Fibroblast of villous mesenchyme (primary cell): ENCODE data around the gene TNS1. TPM values are rescaled to one million over a fixed set of nuclear protein-coding genes. Genes with fewer than 3 reads are reported as not detected.
A peak's percentile ranks its signal among the peaks of the same experiment; 100 is the strongest.

Source experiments
- DNase-seq: peaks from one replicate; pipeline ENCODE4 v3.0.0-alpha.2; 2010; ENCODE audit warnings: low read depth
- H3K4me3 ChIP-seq: 2 replicates; pipeline ENCODE4 v1.5.1; 2011; ENCODE audit warnings: low read depth, mild to moderate bottlenecking, low read length
- total RNA-seq: library from RNA; depleted of rRNA; stranded (reverse); fragments of >200 nt; gene quantifications from 2 replicates; pipeline ENCODE4 v1.2.3, GENCODE V29; 2012
- TF ChIP-seq, protein P1 (sequence below): IDR thresholded peaks from 2 replicates; pipeline ENCODE4 v1.5.1; 2012; ENCODE audit warnings: low read depth, mild to moderate bottlenecking, low read length; ENCODE audit not compliant: insufficient read depth

TNS1 gene
- total RNA-seq, 1 donor = 127 TPM

DNA sequence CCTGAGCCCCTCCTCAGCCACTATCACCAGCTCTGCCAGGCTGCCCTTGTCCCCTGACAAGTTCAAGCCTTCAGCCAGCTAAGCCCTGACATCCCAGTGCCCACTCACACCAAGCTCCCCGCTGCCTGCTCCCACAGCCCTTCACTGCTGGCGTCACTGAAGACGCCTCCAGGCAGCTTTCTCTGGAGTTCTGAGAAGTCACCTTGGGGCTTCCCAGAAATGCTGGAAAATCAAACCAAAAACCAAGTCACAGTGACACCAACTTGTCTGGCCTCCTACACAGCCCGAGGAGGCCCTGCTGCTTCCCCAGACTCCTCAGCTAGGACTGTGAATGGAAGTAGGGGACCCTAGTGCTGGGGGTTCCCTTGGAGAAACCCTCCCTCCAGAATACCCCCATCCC lies 2.2 kb upstream of the TNS1 start:
- TF ChIP-seq, protein P1, sequence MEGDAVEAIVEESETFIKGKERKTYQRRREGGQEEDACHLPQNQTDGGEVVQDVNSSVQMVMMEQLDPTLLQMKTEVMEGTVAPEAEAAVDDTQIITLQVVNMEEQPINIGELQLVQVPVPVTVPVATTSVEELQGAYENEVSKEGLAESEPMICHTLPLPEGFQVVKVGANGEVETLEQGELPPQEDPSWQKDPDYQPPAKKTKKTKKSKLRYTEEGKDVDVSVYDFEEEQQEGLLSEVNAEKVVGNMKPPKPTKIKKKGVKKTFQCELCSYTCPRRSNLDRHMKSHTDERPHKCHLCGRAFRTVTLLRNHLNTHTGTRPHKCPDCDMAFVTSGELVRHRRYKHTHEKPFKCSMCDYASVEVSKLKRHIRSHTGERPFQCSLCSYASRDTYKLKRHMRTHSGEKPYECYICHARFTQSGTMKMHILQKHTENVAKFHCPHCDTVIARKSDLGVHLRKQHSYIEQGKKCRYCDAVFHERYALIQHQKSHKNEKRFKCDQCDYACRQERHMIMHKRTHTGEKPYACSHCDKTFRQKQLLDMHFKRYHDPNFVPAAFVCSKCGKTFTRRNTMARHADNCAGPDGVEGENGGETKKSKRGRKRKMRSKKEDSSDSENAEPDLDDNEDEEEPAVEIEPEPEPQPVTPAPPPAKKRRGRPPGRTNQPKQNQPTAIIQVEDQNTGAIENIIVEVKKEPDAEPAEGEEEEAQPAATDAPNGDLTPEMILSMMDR = no peak

DNA sequence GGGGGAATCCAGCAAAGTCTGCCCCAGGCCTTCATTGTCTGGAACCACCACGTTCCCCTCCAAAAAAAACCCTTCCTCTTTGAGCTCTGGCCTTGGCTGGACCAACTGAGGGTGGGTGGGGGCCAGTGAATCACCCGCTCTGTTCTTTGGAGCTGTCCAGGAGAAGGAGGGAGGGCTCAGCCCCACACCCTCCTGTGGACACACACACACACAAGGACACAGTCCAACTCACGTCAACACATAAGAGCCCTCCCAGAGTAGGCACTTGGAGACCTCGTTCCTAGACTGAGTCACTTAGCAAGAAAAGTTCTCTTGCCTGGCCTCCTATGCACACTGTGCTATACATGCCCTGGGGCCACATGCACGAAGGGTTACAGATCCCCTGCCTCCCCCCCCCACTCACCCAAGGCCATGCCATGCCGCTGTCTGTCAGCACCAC lies 1.2 kb upstream of the TNS1 start:
- peak; percentile 82 for DNase-seq
- TF ChIP-seq, protein P1 = no peak
- H3K4me3 ChIP-seq = no peak overlapping the region

More for the DNA sequence above, 2.2 kb upstream of the TNS1 start:
- H3K4me3 ChIP-seq = no peak overlapping the region
- DNase-seq = no peak

DNA sequence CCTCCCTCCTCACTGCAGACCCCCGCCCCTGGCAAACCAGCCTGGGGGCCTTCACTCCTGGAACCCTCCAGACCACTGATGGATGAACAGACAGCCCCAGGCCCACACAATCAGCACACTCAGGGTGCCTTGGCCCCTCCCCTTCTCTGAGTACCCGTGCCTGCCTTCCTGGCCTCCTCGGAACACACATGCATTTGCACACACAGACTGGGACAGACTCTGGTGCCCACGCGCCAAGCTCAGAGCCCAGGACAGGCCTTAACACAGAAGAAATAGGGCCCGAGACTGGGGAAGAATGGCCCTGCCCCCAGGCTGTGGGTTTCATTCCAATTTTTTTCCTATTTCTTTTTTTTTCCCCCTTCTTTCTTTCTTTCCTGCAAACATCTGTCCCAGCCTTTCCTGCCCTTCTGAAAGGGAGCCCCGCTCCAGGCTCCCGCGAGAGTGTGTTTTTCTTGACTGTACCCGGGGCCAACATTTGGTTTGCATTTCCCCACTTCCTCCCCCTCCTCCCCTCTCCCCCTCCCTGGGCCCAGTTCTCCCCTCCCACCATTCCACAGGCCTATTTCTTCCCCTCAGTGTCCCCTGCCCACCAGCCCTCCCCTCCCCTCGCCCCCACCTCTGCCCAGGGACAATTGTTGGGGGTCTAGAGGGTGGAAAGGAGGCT lies 618 bp upstream of the TNS1 start:
- no peak for DNase-seq
- TF ChIP-seq, protein P1 = no peak
- H3K4me3 ChIP-seq = no peak overlapping the region

DNA sequence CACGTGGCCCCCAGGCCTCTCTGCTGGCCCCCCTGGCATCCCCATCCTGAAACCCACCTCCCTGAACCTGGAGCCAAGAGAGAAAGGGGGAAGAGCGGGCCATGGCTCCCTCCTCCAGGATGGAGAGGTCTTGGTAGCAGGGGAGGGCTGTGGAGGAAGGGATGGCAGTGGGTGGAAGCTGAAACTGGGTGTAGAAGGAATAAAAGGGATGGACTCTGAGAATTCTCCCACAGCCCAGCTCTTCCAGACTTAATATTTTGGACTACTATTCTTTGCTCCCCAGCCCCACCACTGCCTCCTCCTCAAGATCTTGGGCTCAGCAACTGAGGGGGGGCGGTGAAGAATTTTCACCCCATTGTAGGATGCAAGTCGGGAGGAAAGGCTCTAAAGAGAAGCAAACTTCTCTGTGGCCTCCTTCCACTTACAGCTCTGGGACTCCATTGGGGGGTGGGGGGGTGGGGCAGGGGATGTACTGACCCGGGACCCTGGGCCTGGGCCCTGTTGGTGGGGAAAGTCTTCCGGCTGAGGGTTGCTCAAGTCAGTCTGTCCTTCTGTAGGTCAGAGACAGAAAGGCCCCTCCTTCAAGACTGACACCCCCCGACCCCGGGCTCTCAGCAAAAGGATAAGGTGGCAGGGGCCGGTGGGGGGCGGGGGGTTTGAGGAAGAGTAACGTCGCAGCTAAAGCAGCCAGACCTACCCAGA lies 501 bp downstream of the TNS1 start:
- H3K4me3 ChIP-seq = peak overlapping the region; percentile 55
- TF ChIP-seq, protein P1 = no peak
- no peak for DNase-seq

DNA sequence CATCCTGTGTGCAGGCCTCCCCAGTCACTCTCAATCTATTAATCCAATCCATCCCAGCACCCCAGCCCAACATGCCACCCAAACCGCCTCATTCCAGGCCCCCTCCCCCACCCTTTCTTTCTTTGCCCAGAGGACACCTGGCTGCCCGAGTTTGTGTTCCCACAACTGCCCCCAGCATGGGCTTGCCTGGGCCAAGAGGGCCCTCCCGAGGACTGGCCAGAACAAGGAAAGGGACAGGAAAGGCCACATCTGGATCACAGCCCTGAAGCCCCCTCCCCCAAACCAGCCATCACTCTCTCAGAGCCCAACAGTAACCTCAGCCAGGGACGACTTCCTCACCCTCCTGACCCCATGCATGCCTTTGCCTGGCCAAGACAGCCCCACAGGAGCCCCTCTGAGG lies 1.2 kb downstream of the TNS1 start:
- TF ChIP-seq, protein P1 = no peak
- H3K4me3 ChIP-seq = peak overlapping the region; percentile 55
- no peak for DNase-seq

DNA sequence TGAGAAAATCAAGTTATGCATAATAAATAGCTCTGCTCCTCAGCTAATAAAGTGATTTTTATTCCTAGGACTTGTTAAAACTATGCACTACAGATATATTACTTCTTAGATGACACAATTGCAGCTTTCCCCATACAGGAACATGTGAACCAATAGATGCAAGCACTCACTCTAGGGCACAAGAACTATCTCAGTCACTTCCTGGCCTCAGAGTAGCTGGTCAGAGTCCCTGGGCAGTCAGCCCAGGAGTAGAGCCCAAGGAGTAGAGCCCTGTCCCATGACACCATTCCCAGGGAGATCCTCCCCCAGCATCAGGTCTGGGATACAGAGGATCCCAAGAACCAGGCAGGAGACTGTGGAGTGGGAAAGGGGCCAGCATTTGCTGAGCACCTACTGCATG lies 2.7 kb downstream of the TNS1 start:
- DNase-seq = peak; percentile 78
- no peak overlapping the region for H3K4me3 ChIP-seq

More for the DNA sequence above, 2.7 kb downstream of the TNS1 start:
- TF ChIP-seq, protein P1 = no peak
